ENCODE measurements around the gene HTR1E.
"Not testable (repeated sequence)": the region's sequence is repeated elsewhere in the genome, so short reads cannot be mapped to it uniquely, and the experiment has no call there.

Gene HTR1E, protein sequence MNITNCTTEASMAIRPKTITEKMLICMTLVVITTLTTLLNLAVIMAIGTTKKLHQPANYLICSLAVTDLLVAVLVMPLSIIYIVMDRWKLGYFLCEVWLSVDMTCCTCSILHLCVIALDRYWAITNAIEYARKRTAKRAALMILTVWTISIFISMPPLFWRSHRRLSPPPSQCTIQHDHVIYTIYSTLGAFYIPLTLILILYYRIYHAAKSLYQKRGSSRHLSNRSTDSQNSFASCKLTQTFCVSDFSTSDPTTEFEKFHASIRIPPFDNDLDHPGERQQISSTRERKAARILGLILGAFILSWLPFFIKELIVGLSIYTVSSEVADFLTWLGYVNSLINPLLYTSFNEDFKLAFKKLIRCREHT

DNA sequence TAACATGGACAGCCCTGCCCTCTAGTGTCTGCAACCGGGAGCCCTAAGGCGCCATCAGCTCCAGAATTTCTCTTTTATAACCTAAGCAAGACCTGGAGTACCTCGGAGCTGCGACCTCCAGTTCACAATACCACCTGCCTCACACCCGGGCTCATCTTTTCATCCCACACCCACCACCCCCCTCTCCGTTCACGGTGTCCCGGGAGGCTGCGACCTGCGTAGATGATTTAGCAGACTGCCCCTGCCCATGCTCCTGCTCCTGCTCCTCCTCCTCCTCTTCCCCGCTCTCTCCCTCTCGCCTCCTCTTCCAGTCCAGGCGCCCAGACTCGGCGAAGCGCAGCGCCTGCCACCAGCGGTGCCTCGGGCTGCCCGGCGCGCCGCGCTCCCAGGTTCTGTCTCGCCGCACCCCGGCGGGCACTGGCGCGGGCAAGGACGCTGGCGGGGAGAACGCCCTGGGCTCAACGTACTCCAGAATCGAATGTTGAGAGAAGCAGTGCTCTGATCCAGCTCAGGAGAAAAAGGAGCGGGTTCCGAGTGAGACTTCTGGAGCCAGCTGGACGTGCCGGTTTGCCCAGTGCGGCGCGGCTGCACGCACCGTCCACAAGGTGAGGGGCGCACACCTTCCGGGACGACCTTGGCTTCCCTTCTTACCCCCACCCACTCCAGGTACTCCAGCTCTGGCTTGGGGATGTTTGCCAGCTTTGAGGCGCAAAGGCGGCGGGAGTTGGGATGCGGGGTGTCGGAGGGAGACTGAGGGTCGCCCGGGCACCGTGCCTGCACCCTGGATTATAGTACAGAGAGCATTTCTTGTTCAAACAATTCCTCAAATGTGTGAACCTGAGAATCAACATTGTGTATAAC is at the start of gene HTR1E:
TSS of gene HTR1E (plus strand) at position 310 of the 861 bp plus-strand sequence. CDS start 77,807 bp downstream, outside the sequence.
- in situ Hi-C loops (cut with MboI; ENCODE audit: low sequenced_read_pairs), result no loop called here

DNA sequence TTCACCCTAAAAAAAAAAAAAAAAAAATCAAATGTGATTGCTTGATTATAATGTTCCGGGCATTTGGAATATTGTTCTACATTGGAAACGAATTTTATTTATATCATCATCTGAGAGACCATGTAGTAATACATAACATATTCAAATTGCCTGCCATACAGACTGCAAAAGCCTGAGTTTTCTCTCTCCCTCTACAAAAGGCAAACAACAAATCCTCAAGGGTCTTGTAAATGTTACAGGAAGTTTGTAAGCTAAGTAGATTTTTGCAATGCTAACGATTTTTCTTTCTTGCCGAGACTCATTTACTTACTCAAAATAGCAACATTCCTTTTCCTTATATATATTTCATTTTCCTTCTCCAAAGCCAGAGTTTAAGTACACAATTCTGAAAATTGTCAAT is 49.0 kb upstream of the HTR1E start:
- in situ Hi-C loops (cut with MboI; ENCODE audit: low sequenced_read_pairs), result no loop called here

DNA sequence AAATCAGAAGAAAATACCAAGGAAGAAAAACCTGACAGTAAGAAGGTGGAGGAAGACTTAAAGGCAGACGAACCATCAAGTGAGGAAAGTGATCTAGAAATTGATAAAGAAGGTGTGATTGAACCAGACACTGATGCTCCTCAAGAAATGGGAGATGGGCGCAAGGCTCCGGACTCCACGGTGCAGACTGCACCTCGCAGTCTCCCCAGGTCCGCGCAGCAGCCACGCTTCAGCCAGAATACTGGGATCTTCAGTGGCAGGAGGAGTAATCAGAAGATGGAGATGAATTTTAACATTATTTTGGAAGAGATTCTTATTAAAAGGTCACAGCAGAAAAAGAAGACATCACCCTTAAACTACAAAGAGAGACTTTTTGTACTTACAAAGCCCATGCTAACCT is 40.1 kb upstream of the HTR1E start:
- in situ Hi-C loops (cut with MboI; ENCODE audit: low sequenced_read_pairs), result not testable (repeated sequence)

DNA sequence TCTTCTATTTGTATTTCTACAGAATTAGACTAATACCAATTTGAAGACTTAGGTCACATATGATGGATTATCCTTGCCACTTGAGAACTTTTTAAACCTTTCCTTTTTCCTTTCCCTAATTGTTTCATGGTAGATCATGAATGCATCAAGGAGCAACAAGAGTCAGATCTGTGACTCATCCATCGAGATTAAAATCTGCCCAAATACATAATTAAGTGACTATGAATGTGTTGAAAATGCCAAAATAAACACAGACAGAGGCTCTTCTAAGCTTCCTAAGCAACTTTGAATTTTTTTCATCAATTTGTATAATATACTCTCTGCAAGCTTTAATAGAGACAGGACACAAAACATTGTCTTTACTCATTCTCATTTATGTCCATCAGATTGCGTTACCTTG is 23.5 kb upstream of the HTR1E start:
- in situ Hi-C loops (cut with MboI; ENCODE audit: low sequenced_read_pairs), result no loop called here

DNA sequence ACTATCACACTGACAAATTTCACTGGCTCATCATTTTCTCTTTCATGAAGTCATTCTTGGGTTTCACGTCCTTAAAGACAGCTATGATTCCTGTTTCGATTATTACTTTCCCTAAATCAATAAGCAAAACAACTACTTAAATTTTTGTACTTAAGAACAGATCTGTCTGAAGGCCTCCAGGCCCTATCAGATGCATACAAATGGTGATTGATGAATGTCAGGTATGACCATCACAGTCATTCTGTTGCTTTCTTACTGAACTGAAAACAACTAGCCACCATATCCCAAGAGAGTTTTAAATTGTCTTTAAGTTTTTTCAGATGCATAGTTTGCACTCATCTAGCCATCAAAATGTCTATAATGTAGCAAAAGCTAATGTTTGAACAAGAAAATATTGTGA is 20.9 kb upstream of the HTR1E start:
- in situ Hi-C loops (cut with MboI; ENCODE audit: low sequenced_read_pairs), result no loop called here

DNA sequence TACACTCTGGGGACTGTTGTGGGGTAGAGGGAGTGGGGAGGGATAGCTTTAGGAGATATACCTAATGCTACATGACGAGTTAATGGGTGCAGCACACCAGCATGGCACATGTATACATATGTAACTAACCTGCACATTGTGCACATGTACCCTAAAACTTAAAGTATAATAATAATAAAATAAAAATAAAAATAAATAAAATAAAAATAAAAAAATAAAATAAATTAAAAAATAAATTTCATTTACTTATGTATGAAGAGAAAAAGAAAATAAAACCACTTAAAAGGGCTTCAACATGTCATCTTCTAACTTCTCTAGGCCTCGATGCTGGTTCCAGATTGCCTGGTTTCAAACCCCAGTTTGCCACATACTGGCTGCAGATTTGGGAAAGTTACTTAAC is 10.2 kb upstream of the HTR1E start:
- in situ Hi-C loops (cut with MboI; ENCODE audit: low sequenced_read_pairs), result not testable (repeated sequence)

DNA sequence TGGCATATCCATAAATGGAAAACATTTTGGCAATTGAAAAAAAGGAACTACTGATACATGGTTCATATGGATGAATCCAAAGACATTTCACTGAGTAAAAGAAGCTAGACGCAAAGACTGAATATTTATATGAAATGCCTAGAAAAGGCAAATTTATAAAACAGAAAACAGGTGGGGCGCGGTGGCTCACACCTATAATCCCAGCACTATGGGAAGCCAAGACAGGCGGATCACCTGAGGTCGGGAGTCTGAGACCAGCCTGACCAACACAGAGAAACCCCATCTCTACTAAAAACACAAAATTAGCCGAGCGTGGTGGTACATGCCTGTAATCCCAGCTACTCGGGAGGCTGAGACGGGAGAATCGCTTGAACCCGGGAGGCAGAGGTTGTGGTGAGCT is 9.5 kb upstream of the HTR1E start:
- in situ Hi-C loops (cut with MboI; ENCODE audit: low sequenced_read_pairs), result not testable (repeated sequence)

DNA sequence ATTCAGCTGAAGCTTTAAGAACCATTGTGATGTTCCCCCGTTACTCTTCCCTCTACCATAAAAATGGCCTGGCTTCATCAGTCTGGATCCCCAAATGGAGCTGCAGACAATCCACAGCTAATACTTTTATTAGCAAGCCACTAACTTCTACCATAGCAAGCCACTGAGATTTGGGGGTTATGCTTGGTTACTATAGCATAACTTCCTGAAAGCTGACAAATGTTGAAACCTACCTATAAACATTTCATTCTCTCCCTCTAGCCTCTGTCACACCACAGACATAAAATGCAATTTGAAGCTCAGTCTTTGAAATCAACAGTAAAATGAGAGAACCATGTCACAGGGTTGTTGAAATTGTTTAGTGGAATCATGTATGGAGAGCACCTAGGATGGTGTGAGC is 3.0 kb upstream of the HTR1E start:
- in situ Hi-C loops (cut with MboI; ENCODE audit: low sequenced_read_pairs), result no loop called here

DNA sequence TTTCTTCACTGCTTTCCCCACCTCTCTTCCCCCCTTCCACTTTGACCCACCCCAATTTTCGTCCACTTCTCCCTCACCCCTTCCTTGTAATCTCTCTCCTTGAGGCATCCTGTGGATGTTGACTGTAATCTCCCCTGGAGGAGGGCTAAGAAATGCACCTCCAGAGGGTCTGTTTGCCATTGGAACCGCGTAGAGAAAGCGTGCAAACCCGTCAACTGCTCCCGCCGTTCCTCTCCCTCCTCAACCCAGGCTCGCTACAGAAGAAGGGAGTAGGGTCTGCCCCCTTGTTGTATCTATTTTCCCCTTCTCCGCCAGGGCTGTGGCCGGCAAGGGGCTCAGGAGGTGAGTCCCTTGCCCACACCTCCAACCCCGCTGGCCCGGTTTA is 502 bp upstream of the HTR1E start:
- in situ Hi-C loops (cut with MboI; ENCODE audit: low sequenced_read_pairs), result no loop called here

DNA sequence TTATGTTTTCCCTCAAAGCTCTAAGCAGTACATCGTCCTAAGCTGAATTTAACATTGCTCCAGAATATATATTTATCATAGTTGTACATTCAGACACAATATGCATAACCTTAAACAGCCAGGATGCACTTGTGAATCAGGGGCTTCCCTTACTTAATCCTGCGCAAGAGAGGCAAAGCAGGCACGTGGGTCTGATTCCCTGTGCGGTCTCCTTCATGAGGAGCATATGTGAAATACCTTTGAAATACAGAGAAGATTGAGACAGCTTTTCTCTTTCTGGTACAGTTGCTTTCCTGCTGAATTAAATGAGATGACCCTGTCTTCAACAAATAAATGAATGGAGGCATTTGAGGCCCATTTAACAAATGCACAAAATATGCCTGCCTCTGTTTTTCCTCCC is 1.5 kb downstream of the HTR1E start:
- in situ Hi-C loops (cut with MboI; ENCODE audit: low sequenced_read_pairs), result no loop called here

DNA sequence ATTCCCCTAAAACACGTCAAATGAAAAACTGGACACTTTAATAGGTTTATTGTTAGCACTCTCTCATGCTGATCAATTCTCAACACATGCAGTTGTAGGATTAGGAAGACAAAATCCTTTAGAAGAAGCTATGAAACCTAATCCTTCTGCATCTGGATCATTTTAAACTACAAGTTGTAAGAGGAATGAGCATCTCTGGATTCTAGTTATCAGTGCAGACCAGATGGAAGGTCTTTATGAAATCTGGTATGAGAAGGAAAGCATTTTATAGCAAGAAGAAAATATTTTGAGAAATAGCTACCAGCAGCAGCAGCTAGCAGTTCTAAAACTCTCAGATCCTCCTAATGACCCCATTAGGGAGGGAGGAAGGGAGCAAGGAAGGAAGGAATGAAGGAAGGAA is 4.1 kb downstream of the HTR1E start:
- in situ Hi-C loops (cut with MboI; ENCODE audit: low sequenced_read_pairs), result no loop called here

DNA sequence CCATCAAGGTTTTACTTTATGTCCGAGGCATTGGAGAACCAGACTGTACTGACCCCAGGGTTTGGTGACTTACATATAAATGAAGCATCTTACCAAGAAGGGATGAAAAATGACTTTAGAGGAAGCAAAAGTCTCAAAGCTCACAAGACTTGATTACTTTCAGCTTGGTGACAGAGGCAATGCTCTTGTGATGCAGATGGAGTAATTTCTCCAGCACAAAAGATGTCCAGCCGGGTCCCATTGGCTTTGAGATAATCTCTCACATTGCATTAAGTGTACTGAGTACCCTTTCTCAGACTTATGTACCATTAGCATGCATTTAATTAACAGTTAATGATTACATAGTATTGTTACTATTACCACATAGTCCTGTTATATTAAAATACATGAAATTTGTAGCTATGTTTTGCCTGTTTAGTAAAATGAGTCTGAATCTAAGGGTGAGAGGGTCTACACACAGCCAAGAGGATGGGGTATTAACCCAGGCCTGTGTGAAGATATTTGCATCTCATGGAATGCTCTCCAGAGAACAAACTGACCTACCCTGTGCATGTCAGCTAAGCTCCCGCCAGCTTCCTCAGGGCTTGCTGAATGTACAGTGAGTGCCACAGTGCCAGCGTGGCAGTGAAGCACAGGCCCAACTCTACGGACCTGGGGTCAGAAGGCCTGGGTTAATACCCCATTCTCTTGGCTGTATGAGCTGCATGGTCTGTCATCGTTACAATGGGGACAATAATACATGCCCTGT is 5.6 kb downstream of the HTR1E start:
- in situ Hi-C loops (cut with MboI; ENCODE audit: low sequenced_read_pairs), result no loop called here

DNA sequence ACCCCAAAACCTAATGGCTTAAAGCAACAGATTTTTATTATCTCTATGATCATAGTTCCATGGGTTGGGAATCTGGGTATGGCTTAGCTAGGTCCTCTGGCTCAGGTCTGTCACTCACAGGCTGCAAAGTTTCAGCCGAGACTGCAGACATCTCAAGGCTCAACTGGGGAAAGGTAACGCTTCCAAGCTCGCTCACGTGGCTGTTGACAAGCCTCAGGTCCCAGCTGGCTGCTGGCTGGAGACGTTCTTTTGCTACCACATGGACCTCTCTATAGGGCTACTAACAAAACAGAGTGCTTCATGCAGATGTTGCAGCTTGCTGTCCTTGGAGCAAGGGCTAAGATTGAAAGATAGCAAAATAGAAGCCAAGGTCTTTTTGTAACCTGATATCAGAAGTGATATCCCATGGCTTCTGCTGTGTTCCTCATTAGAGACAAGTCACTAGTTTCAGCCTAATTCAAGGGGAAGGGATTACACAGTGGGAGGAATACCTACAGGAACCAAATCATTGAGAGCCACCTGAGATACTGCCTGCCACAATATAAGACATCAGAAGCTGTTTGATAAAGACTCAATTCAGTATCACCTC is 6.6 kb downstream of the HTR1E start:
- in situ Hi-C loops (cut with MboI; ENCODE audit: low sequenced_read_pairs), result no loop called here

DNA sequence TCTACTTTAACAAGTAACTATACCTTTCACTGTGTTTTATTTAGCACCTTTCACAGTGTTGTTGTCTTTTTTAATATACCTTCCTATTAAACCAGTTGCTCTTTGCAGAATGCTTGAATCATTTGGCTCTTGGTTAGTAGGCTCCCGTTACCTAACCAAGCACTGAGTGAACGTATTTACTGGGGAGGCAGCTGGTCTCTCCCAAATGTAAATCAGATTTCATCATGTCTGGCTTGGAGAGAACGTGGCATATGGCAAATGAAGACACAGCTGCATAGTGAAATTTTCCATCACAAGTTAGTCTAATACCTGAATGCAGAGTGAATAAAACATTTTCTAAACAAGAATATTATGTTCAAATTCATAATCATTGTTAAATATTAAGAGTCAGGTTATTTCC is 12.4 kb downstream of the HTR1E start:
- in situ Hi-C loops (cut with MboI; ENCODE audit: low sequenced_read_pairs), result no loop called here

DNA sequence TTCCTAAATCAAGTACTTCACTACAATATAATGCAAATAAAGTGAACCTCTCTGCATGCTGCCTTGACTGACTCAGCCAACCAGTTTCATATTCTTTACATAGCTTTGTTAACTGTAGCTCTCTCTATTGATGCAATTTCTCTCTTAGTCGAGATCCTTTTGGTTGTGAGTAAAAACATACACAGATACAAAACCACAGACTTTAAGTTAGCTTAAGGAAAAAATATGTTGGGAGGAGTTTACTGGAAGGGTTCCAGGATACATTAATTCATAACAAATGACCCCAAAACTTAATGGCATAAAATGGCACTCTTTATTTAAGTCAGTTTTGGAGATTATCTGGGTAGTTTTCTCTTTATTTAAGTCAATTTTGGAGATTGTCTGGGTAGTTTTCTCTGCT is 15.7 kb downstream of the HTR1E start:
- in situ Hi-C loops (cut with MboI; ENCODE audit: low sequenced_read_pairs), result no loop called here

DNA sequence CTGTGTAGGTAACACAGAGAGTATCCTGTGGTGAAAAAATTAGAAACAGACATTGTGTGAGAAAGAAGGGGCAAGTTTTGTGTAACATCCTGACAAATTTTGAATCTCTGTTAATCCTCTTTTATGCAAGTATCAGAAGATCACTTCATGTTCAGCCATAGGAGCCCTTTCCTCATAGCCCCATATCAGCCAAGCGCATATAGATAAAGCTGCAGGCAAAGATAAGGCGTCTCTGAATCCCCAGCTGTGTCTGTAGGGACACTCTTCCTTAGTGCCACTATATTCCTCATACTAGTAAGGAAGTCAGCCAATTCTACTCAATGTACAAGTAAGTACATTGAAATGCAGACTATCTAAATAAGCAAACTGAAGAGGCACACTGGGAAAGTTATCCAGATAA is 22.3 kb downstream of the HTR1E start:
- in situ Hi-C loops (cut with MboI; ENCODE audit: low sequenced_read_pairs), result no loop called here

DNA sequence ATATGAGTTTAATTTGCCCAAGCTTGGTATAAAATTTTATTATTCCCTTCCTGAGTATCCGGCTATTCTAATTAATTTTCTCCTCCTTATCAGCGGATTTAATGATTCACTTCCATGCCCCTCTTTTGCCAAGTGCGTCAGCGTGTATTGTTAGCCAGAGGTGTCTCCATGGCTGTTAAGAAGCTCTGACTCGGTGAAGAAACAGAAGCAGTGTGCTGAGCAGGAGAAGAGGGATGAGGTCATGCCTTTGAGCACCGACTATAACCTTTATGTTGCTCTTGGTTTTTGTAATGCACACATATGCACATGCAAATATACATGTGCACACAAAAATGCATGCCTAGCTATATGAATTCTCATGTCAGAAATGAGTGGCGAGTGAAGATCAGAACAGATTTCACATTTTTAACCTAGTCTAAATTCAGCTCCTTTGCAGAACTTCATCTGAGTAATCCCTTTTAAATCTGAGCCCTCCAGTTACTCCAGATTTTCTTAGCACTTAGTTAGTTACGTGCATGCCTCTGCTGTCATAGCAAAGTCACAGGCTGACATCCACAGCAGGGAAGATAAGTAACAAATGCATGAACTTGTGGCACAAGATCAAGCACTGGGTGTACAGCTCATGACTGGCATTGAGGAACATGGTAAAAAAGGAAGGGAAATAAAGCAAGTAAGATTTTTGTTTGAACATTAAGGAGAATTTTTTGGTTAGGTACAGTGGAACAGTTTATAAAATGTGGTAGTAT is 24.3 kb downstream of the HTR1E start:
- in situ Hi-C loops (cut with MboI; ENCODE audit: low sequenced_read_pairs), result no loop called here

DNA sequence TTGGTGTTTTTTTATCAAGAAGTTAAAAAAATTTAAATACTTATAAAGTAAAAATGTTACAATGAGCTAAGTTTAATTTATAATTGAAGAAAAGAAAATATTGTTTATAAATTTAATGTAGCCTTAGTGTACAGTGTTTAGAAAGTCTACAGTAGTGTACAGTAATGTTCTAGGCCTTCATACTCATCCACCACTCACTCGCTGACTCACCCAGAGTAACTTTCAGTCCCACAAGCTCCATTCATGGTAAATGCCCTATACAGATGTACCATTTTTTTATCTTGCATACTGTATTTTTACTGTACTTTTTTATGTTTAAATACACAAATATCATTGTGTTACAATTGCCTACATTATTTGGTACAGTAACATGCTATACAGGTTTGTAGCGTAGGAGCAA is 26.0 kb downstream of the HTR1E start:
- in situ Hi-C loops (cut with MboI; ENCODE audit: low sequenced_read_pairs), result no loop called here

DNA sequence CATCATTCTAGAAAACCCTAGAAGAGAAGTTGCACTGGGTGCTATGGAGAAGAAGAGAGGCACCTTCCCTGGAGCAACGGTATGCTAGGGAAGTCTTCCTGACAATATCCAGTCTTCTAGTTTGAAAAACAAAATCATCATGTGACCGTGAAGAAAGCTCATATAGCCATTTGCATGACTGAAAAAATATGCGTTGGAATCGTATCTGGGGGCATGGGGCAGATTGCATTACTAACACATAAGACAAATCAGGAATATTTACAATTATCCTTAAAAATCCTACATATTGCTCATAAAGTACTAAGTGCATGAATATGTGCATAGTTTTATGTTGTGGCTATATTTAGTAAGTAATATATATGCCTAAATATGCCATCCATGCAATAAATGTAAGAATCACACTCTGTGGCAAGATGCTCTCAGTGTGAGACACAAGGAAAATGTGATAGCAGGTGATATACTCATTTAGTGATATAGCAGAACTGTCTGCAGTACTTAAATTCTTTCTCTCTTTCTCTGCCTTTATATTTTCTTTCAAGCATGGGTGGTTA is 26.8 kb downstream of the HTR1E start:
- in situ Hi-C loops (cut with MboI; ENCODE audit: low sequenced_read_pairs), result no loop called here

DNA sequence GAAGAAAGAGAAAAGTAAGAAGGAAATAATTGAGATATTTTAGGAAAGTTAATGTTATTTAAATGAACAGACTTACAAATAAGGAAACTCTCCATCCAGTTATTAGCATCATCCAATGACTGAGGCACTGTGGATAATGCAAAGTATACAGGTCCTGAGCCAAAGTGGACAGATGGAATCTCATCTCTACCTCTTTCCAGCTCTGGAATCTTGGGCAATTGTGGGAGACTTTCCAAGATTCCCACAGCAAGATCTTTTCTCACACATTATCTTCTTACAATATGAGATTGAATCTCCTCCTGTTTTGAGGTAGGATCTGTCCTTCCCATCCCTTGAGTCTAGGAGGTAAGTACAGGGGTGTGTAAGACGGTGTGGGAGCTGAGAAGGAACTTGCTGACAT is 28.9 kb downstream of the HTR1E start:
- in situ Hi-C loops (cut with MboI; ENCODE audit: low sequenced_read_pairs), result no loop called here
